ENCODE results near the gene AUTS2.

DNA sequence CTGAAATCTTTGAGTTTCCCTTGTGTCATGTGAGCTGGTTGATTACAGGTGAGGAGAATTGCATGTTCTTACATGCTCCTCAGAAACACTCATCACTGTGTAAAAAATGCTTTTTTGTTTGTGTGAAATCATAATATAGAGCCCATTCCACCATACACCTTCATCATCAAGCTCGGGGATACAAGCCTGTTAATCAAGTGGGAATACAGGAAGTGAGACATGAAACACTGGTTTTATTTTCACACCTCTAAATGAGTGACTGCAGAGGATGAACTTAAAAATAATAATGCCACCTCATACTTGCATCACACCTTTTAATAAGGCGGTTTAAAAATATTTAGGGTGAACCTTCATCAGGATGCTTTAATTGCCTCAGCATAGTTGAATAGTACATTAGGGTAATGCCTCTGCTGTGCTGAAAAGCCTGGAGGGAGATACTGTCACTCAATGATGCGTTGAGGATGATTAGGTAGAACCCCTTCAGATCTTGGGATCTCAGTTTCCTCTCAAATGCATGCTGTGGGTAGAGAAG, 164.6 kb downstream of the AUTS2 start:
- TF ChIP-seq POLR2A (IDR thresholded peaks at IDR 0.05) = no peak
- TF ChIP-seq, protein P1, sequence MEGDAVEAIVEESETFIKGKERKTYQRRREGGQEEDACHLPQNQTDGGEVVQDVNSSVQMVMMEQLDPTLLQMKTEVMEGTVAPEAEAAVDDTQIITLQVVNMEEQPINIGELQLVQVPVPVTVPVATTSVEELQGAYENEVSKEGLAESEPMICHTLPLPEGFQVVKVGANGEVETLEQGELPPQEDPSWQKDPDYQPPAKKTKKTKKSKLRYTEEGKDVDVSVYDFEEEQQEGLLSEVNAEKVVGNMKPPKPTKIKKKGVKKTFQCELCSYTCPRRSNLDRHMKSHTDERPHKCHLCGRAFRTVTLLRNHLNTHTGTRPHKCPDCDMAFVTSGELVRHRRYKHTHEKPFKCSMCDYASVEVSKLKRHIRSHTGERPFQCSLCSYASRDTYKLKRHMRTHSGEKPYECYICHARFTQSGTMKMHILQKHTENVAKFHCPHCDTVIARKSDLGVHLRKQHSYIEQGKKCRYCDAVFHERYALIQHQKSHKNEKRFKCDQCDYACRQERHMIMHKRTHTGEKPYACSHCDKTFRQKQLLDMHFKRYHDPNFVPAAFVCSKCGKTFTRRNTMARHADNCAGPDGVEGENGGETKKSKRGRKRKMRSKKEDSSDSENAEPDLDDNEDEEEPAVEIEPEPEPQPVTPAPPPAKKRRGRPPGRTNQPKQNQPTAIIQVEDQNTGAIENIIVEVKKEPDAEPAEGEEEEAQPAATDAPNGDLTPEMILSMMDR (IDR thresholded peaks at IDR 0.05) = no peak
